HCT116 (cell line): ENCODE results near the gene STBD1. TPM values are rescaled to one million over a fixed set of nuclear protein-coding genes. Genes with fewer than 3 reads are reported as not detected.

Experiments
- ATAC-seq: fragments of 200-7000 bp; cut with Tn5 transposase; 2 replicates; pipeline ENCODE4 v1.9.1; 2020; ENCODE audit warnings: mild to moderate bottlenecking, moderate library complexity
- BruUV-seq: library from RNA; stranded (reverse); fragments of 400-500 nt; replicated peaks from 2 replicates; lab custom pipeline; 2021; lab: Mats Ljungman, UMichigan
- CTCF ChIA-PET: fragments of 300-600 bp; sonication (Branson Sonifier 250); formaldehyde crosslinking; loops from one replicate; lab custom pipeline; 2021; ENCODE audit warnings: antibody characterized with exemption; lab: Charles Lee
- POLR2A ChIA-PET: fragments of 300-600, 350-600 bp; sonication (Branson Sonifier 250); formaldehyde crosslinking; loops from one replicate; lab custom pipeline; 2021; ENCODE audit warnings: antibody characterized with exemption; lab: Charles Lee
- RAD21 ChIA-PET, 2 experiments: fragments of 300-600 bp; sonication (Branson Sonifier 250); formaldehyde crosslinking; loops; one replicate each; lab custom pipeline; 2023; ENCODE audit warnings: low total read pairs in 2 of 2; ENCODE audit not compliant: uncharacterized antibody in 2 of 2, unreplicated experiment in 2 of 2, low non-redundant PET in 1 of 2; lab: Charles Lee
- DNase-seq: peaks from one replicate; pipeline ENCODE4 v3.0.0-alpha.2; 2010; ENCODE audit warnings: low read depth, low spot score
- H2AFZ ChIP-seq: fragments of 200-600 bp; shearing (Covaris generic), sonication (generic); 2 replicates; pipeline ENCODE4 v1.6.1; 2017; ENCODE audit warnings: low read depth, mixed run types, mixed read lengths, antibody characterized with exemption, low read length; ENCODE audit not compliant: poor library complexity, severe bottlenecking
- H3K27ac ChIP-seq: 2 replicates; pipeline ENCODE4 v1.5.1; 2012; ENCODE audit warnings: low read depth, low read length
- H3K27me3 ChIP-seq: fragments of 200-600 bp; sonication (generic); 2 replicates; pipeline ENCODE4 v1.6.1; 2016; ENCODE audit warnings: mixed run types, low read length, mixed read lengths; ENCODE audit not compliant: insufficient read depth
- H3K36me3 ChIP-seq, 2 experiments: fragments of 200-500 bp in 1 of 2; fragments of 200-600 bp in 1 of 2; sonication (Bioruptor generic) in 1 of 2; sonication (generic) in 1 of 2; 2 replicates each; pipeline versions ENCODE4 v1.5.1 to v1.6.1; 2014 to 2016; ENCODE audit warnings: low read length in 2 of 2, inconsistent platforms in 1 of 2, mixed read lengths in 1 of 2, mixed run types in 1 of 2; ENCODE audit not compliant: insufficient read depth in 2 of 2, control insufficient read depth in 1 of 2
- H3K4me1 ChIP-seq, 2 experiments: fragments of 200-600 bp in 1 of 2; sonication (generic) in 1 of 2; 2 replicates each; pipeline versions ENCODE4 v1.5.1 to v1.6.1; 2012 to 2017; ENCODE audit warnings: low read length in 2 of 2, inconsistent platforms in 1 of 2, mild to moderate bottlenecking in 1 of 2, mixed read lengths in 1 of 2, mixed run types in 1 of 2, moderate library complexity in 1 of 2; ENCODE audit not compliant: insufficient read depth in 2 of 2, control insufficient read depth in 1 of 2
- H3K4me2 ChIP-seq: fragments of 200-600 bp; sonication (generic); 2 replicates; pipeline ENCODE4 v1.6.1; 2017; ENCODE audit warnings: mixed run types, low read length, mixed read lengths
- H3K4me3 ChIP-seq, 2 experiments: fragments of 200-600 bp in 1 of 2; sonication (generic) in 1 of 2; replicated peaks in 1 of 2; 2 replicates each; pipeline ENCODE4 v1.5.1; 2011 to 2016; ENCODE audit warnings: low read length in 2 of 2, control low read depth in 1 of 2, low read depth in 1 of 2, mild to moderate bottlenecking in 1 of 2, mixed read lengths in 1 of 2, mixed run types in 1 of 2
- H3K79me2 ChIP-seq: fragments of 200-600 bp; sonication (generic); 2 replicates; pipeline ENCODE4 v1.6.1; 2017; ENCODE audit warnings: mild to moderate bottlenecking, mixed run types, low read length, moderate library complexity, mixed read lengths; ENCODE audit not compliant: insufficient read depth
- H3K9ac ChIP-seq: fragments of 200-600 bp; sonication (generic); 2 replicates; pipeline ENCODE4 v1.6.1; 2016; ENCODE audit warnings: low read length, mixed read lengths
- H3K9me2 ChIP-seq: fragments of 200-600 bp; sonication (generic), shearing (Covaris generic); 2 replicates; pipeline ENCODE4 v1.6.1; 2017; ENCODE audit warnings: mixed run types, mild to moderate bottlenecking, moderate library complexity; ENCODE audit not compliant: insufficient read depth
- H3K9me3 ChIP-seq, 2 experiments: fragments of 200-500 bp in 1 of 2; fragments of 200-600 bp in 1 of 2; sonication (Bioruptor generic) in 1 of 2; sonication (generic) in 1 of 2; 2 replicates each; pipeline ENCODE4 v1.6.1; 2014 to 2017; ENCODE audit warnings: low read length in 2 of 2, mixed read lengths in 2 of 2, inconsistent platforms in 1 of 2, low read depth in 1 of 2, mild to moderate bottlenecking in 1 of 2, mixed run types in 1 of 2, moderate library complexity in 1 of 2; ENCODE audit not compliant: control insufficient read depth in 1 of 2, insufficient read depth in 1 of 2
- H4K20me1 ChIP-seq: fragments of 200-600 bp; sonication (generic), shearing (Covaris generic); 2 replicates; pipeline ENCODE4 v1.6.1; 2017; ENCODE audit warnings: mixed run types, mild to moderate bottlenecking, moderate library complexity; ENCODE audit not compliant: insufficient read depth
- ATF3 ChIP-seq: IDR thresholded peaks from 2 replicates; pipeline ENCODE4 v1.6.1; 2012
- CBX3 ChIP-seq: IDR thresholded peaks from 2 replicates; pipeline ENCODE4 v1.6.1; 2012; ENCODE audit warnings: low read depth
- CTCF ChIP-seq, 3 experiments: fragments of 200-600 bp in 1 of 3; sonication (generic) in 1 of 3; IDR thresholded peaks in 2 of 3; conservative IDR thresholded peaks in 1 of 3; 2 replicates each; pipeline ENCODE4 v1.5.1; 2012 to 2017; ENCODE audit warnings: low read depth in 2 of 3, low read length in 2 of 3, antibody characterized with exemption in 1 of 3, borderline replicate concordance in 1 of 3, control low read depth in 1 of 3, mild to moderate bottlenecking in 1 of 3, mixed read lengths in 1 of 3, mixed run types in 1 of 3, moderate library complexity in 1 of 3; ENCODE audit not compliant: insufficient read depth in 1 of 3
- ELF1 ChIP-seq: IDR thresholded peaks from 2 replicates; pipeline ENCODE4 v1.6.1; 2012; ENCODE audit warnings: low read depth, borderline replicate concordance
- EZH2phosphoT487 ChIP-seq: fragments of 200-600 bp; IDR thresholded peaks from 2 replicates; pipeline ENCODE4 v1.6.1; 2018; ENCODE audit warnings: antibody characterized with exemption, borderline replicate concordance
- RAD21 ChIP-seq: IDR thresholded peaks from 2 replicates; pipeline ENCODE4 v1.6.1; 2012; ENCODE audit warnings: low read depth, mild to moderate bottlenecking
- REST ChIP-seq: IDR thresholded peaks from 2 replicates; pipeline ENCODE4 v1.6.1; 2012; ENCODE audit warnings: low read depth
- SRF ChIP-seq: IDR thresholded peaks from 2 replicates; pipeline ENCODE4 v1.6.1; 2012; ENCODE audit warnings: low read depth
- TCF7L2 ChIP-seq: IDR thresholded peaks from 2 replicates; pipeline ENCODE4 v1.7.0; 2011; ENCODE audit warnings: borderline replicate concordance, inconsistent platforms; ENCODE audit not compliant: insufficient read depth, insufficient read length; ENCODE audit errors: extremely low read depth
- ZBTB33 ChIP-seq: IDR thresholded peaks from 2 replicates; pipeline ENCODE4 v1.6.1; 2011; ENCODE audit warnings: mild to moderate bottlenecking, low read length, moderate library complexity; ENCODE audit not compliant: insufficient replicate concordance; ENCODE audit errors: extremely low read depth
- intact Hi-C: fragments of 100-400 bp; cut with micrococcal nuclease; formaldehyde crosslinking; loops from 2 replicates; pipeline ENCODE4 v1.10.0; 2022
- total RNA-seq: library from RNA; stranded (reverse); gene quantifications from one replicate; pipeline ENCODE4 v1.2.1, GENCODE V29; 2021; ENCODE audit not compliant: unreplicated experiment

The STBD1 gene
- total RNA-seq, 1 experiment from 2014 or later, result 5.6 TPM

- Histone ChIP-seq H3K4me2 (no peak overlapping the region), H3K4me1 (no peaks in the 10 kb centered on the region), H3K9me2 (no peaks in the 10 kb centered on the region), H3K4me3 (no peak overlapping the region), H3K36me3 (no peaks in the 10 kb centered on the region), H3K79me2 (no peaks in the 10 kb centered on the region), H4K20me1 (no peaks in the 10 kb centered on the region), H3K27ac (no peak overlapping the region), H3K9ac (no peak overlapping the region), H3K9me3 (no peaks in the 10 kb centered on the region), H3K27me3 (no peaks in the 10 kb centered on the region), H2AFZ (no peak overlapping the region)
- CTCF ChIA-PET, result interaction anchor here (1.2 kb wide), 1 partner anchor 99 kb away, joined by 4 read pairs; no protein-coding TSS in a partner anchor
- no TSS peak for BruUV-seq
- RAD21 ChIA-PET, result no interaction called here
- TF ChIP-seq ZBTB33 (no peak), RAD21 (no peak), TCF7L2 (no peak), CBX3 (no peak), ATF3 (no peak), EZH2phosphoT487 (no peak), SRF (no peak)
- no peak for ATAC-seq
- POLR2A ChIA-PET, result no interaction called here
- no peak for DNase-seq
- intact Hi-C loops, result no loop called here
Observed at GRCh38 chr4:76278583-76278982, 27.9 kb upstream of the STBD1 start.

- no peak overlapping the region for H3K9ac ChIP-seq
- CTCF ChIA-PET, result interaction anchor here (1.2 kb wide), 1 partner anchor 98 kb away, joined by 4 read pairs; no protein-coding TSS in a partner anchor
- H3K27me3 ChIP-seq, result no peaks in the 10 kb centered on the region
- H3K4me1 ChIP-seq, result no peaks in the 10 kb centered on the region
- H3K4me2 ChIP-seq, result no peak overlapping the region
- no peaks in the 10 kb centered on the region for H3K9me2 ChIP-seq
- no TSS peak for BruUV-seq
- H3K4me3 ChIP-seq, result no peak overlapping the region
- intact Hi-C loops, result no loop called here
- H4K20me1 ChIP-seq, result no peaks in the 10 kb centered on the region
- H3K9me3 ChIP-seq, result no peaks in the 10 kb centered on the region
- H3K36me3 ChIP-seq, result no peaks in the 10 kb centered on the region
- DNase-seq (no peak), ATAC-seq (no peak)
- H3K27ac ChIP-seq, result no peak overlapping the region
- TF ChIP-seq RAD21 (peak; percentile 53; the same call in 1 of the 2 replicates), CTCF (IDR thresholded peaks at IDR 0.05 in 2 of 3, conservative IDR thresholded peaks at IDR 0.05 in 1 of 3; ENCODE audit: borderline replicate concordance in 1 of 3, insufficient read depth in 1 of 3, low read depth in 2 of 3, low read length in 2 of 3) (0 out of 6 replicates have a peak, but pooled peaks of 2 of the 3 experiments have one; percentile 8 to 15), ATF3 (no peak), ELF1 (no peak), REST (no peak)
- POLR2A ChIA-PET, result no interaction called here
- RAD21 ChIA-PET, result no interaction called here
- H2AFZ ChIP-seq, result no peak overlapping the region
- no peaks in the 10 kb centered on the region for H3K79me2 ChIP-seq
Observed at GRCh38 chr4:76279462-76279861, 27.1 kb upstream of the STBD1 start.
